HG02884 (cell line): ENCODE results near the gene PAGE5.

Experiments used
- ATAC-seq: cut with Tn5 transposase; IDR thresholded peaks from one replicate; pipeline ENCODE4 v1.9.1; 2021; ENCODE audit warnings: mild to moderate bottlenecking, moderate library complexity; ENCODE audit not compliant: unreplicated experiment

PAGE5 gene

GRCh38 chrX:55220119-55220794, at the start of gene PAGE5:
Gene PAGE5 (plus strand): TSS chrX:55220346. CDS start chrX:55221383, 1,037 bp downstream.
- no peak for ATAC-seq

DNA sequence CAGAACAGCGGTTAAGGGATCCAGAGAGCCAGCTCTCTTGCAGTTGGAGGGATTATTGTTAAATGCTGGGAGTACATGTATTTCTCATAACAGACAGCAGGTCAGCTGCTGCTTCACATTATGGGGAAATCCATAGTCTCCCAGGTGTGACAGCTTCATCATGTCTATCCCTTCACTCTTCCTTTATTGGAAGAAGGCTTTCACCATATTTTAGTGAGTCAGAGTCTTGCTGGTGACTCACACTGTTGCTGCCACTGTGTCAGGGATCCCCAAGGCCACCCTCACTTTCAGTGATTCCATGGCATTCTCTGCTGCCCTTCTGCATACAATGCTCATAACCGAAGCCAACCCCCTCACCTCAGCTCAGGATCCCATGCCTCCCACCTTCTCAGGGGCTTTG, 32.9 kb upstream of the PAGE5 start:
- no peak for ATAC-seq

DNA sequence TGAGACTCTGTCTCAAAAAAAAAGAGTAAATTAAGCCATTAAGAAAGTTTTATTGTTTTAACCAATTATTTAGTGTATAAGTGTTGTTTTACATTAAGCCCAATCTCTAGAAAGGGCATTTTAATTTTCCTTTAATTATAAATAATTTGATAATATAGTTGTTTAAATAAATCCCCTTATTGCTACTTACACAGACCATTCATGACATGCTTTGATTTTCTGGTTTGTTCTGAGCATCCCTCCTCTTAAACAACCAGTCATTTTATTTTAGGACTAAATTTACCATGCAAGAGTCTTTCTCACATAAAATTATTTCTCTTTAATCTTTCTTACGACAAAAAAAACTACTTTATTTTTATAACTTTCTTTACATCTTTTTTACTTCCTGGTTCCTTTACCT, 23.5 kb upstream of the PAGE5 start:
- no peak for ATAC-seq

GRCh38 chrX:55201930-55202579, 18.1 kb upstream of the PAGE5 start:
- no peak for ATAC-seq

DNA sequence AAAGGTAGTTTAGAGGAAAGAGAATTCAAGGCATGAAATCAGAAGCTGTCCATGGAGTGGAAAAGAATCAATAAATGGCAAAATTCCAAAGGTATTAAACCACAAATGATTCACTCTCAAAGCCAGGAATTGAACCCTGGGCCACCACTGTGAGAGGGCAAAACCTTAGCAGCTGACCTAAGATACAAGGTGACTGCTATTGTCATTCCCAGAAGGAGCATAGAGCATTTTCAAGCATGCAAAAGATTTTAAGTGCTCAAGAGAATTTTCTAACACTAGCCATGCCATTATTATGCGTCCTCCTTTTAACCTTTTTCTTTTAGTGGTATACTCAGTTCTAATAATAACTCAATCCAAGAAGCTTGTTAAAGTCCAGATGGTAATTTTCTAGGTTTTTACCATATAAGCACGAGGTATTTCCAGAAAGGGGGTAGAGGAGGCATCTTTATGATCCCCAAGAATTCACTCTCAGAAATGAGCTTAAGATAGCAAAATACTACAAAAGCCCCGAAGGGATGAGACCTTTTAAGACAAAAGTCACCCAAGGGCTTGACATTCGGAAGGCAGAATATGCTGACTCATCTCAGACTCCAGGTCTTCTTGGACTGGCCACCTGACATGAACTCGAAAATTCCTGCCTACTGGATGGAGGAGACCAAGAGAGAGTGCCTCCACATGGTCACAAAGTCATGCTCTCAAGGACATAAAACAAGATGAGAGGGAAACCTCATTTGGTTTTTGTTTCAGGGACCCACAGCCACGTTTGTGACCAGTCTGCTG, 13.8 kb upstream of the PAGE5 start:
- no peak for ATAC-seq

GRCh38 chrX:55210931-55211677, 9.0 kb upstream of the PAGE5 start:
- no peak for ATAC-seq

DNA sequence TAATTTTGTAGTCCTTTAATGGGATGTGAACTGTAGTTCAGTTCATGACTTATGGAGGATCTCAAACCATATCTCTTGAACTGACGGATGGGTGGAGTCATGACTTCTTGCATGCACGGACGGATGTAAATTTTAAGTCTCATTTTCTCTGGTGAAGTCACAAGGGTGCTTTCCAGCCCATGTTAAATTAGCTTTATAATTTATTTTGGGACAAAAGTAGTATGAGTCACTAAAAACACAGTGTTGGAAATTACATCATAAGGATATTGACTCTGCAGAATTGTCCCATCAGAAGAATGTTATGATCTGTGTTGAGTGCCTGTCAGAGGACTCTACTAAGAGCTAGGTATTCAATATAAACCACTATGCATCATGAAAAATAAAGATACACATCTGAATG, 6.8 kb upstream of the PAGE5 start:
- ATAC-seq, result no peak

GRCh38 chrX:55240788-55241340, 20.7 kb downstream of the PAGE5 start:
- no peak for ATAC-seq

GRCh38 chrX:55253528-55253927, 33.4 kb downstream of the PAGE5 start:
- no peak for ATAC-seq

- no peak for ATAC-seq
Measured at GRCh38 chrX:55260806-55261205, 40.7 kb downstream of the PAGE5 start.

DNA sequence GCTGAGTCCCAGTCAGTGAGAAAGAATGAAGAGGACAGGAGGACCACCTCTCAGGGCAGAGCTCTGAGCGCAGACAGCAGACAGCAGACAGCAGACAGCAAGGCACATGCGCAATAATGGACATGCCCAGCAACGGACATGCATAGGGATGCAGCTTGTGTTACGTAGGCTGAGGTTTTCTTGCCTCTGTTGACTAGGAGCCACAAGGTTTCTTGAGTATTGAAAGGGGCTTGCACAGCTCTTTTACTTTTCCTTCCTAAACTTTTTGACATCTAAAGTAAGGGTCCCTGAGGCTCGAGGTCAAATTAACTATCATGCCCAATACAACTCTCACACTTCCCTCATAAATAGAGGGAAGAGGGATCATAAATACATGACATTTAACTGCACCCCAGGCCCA, 44.7 kb downstream of the PAGE5 start, which contains the start of gene PAGE3:
PAGE3 (minus strand) TSS at position 101 of the 400 bp plus-strand sequence. CDS start 1,013 bp downstream, outside the sequence.
- no peak for ATAC-seq
